HG03469 (cell line): ENCODE measurements around the gene CMC2.

Experiments
- ATAC-seq: cut with Tn5 transposase; IDR thresholded peaks from one replicate; pipeline ENCODE4 v1.9.1; 2021; ENCODE audit warnings: mild to moderate bottlenecking, moderate library complexity, moderate number of reproducible peaks; ENCODE audit not compliant: unreplicated experiment

Gene CMC2

DNA sequence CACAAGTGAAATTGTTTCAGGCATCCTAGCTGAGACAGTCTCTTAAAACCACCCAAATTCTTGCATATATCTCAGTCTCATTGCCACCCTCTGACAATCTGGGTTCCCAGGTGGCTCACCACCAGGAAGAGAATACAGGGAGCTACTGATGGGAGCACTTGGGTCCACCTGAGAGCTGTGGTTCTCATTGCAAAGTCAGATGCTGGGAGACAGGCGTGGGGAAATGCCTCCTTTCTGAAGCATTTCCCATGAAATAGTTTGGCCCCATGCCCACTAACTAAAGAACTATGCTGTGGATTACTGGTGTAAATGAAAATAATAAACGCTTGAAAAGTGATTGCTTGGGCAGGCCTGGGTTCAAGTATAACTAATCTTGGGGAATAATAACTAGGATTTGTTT is 70.3 kb downstream of the CMC2 start:
- no peak for ATAC-seq

DNA sequence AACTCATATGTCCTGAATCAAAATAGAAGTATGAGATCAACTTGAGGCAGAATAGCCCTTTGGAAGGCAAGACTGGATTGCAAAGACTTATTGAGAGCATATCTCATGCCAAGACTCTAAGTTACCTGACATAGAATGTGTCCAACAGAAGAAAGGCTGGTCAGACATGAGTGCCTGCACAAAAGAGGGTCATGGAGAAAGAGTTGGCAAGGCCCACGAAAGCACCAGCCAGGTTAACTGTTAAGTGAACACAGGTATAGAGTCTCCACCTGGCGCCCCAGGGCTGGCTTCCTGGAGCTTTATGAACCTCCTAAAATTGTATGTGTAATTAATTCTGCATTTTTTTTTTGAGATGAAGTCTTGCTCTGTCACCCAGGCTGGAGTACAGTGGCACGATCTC is 71.0 kb downstream of the CMC2 start:
- ATAC-seq, result no peak

DNA sequence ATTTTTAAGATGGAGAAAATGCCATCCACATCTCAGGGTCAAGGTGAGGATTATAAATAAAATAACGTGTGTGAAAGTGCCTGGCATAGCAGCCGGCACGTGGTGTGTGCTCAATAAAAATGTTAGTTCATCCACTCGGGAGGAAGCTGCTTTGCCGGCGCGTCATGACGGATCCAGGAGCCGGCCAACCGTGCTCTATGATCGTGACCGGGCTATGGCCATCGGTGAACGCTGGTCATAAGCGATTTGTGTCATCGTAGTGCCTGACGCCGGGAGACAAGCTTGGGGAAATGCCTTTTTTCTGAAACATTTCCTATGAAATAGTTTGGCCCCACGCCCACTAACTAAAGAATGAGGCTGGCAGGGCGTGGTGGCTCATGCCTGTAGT is 74.0 kb downstream of the CMC2 start:
- no peak for ATAC-seq

GRCh38 chr16:80931801-80932707 is 74.6 kb downstream of the CMC2 start:
- ATAC-seq, result no peak

DNA sequence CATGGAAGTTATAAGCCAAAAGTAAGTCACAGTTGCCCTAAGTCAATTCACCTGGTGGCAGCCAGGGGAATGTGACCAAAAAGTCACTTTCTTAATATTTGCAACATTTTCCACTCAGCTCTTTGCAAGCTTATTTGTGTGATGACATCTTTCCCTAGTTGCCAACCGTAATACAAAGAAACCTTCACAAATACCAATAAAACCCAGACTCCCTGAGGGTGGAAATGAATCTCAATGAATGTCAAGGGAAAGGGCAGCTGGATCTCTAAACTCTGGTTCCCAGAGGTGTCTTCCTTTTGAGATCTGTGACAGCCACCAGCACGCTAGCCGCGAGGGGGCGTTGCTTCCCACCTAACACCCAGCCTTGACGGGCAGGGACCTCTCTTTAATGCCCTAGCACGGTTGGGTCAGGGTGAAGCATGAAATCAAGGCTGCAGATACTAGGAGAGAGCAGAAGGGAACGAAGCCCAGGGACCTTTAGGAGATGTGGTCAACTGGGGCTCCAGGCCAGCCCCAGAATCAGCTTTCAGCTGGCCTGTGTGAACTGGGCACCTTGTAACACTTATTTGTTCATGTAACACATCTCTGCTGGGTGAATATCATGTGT is 82.2 kb downstream of the CMC2 start:
- no peak for ATAC-seq

GRCh38 chr16:80923356-80923755 is 83.3 kb downstream of the CMC2 start:
- ATAC-seq, result no peak
